ENCODE results near the gene CRADD. TPM values are rescaled to one million over a fixed set of nuclear protein-coding genes. Genes with fewer than 3 reads are reported as not detected.
"Not testable (repeated sequence)": the region's sequence is repeated elsewhere in the genome, so short reads cannot be mapped to it uniquely, and the experiment has no call there.

Gene CRADD
- total RNA-seq, 2 experiments from 2014 or later = 7.0 to 11.3 TPM

DNA sequence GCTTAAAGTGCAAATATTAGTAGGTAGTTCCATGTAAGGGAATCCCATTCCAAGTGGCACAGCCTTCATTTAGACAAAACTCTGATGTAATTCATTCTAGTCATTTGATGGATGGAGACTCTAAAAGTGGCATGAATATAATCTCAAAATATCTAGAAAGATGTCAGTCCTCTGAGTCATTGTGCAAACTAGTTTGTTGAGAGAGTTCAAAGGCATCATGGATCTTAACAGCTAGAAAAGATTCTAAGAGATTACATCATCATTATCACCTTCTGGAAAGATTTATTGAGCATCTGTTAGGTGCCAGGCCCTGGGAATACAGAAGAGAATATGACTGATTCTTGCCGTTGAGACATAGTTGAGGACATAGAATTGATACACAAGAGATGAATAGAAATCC lies 30.7 kb downstream of the CRADD start:
- no peak for TF ChIP-seq CTCF (IDR thresholded peaks at IDR 0.05)
- DNase-seq (no peak), ATAC-seq (no peak)
- Mint-ChIP-seq H3K9me3 (peaks cover 16% of the 10 kb centered on the region), H3K36me3 (ENCODE audit: low read depth) (peaks cover 17% of the 10 kb centered on the region), H3K4me1 (ENCODE audit: low read depth) (peaks cover 19% of the 10 kb centered on the region), H3K27me3 (no peaks in the 10 kb centered on the region), H3K27ac (no peak overlapping the region), H3K4me3 (no peak overlapping the region)
- intact Hi-C loops (cut with micrococcal nuclease) = loop anchor here (1.0 kb wide), 1 partner anchor 31 kb away; the partner anchor contains the start of gene CRADD
- CTCF ChIA-PET = interaction anchor here (0.7 kb wide), 1 partner anchor 9 kb away, joined by 3 read pairs; no protein-coding TSS in a partner anchor
- POLR2A ChIA-PET = no interaction called here

DNA sequence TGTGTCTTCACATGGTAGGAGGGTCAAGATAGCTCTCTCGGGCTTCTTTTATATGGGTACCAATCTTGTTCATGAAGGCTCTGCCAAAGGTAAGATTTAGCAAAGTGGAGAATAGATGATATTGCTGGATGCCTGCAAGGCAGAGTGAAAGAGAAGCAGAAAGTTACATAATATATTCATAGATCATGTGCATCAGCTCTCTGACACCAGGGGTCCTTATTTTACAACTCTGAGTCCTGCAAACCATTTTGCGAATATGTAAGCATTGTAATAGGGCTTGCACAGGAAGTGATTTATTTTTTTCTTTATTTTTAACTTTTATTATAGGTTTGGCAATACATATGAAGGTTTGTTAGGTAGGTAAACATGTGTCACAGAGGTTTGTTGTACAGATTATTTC lies 31.8 kb downstream of the CRADD start:
- Mint-ChIP-seq H3K4me3 (no peak overlapping the region), H3K27me3 (no peaks in the 10 kb centered on the region), H3K9me3 (peaks cover 16% of the 10 kb centered on the region), H3K4me1 (ENCODE audit: low read depth) (peaks cover 18% of the 10 kb centered on the region), H3K36me3 (ENCODE audit: low read depth) (peaks cover 17% of the 10 kb centered on the region), H3K27ac (no peak overlapping the region)
- no peak for DNase-seq
- no peak for ATAC-seq
- POLR2A ChIA-PET = interaction anchor here (1.2 kb wide), 1 partner anchor 8 kb away, joined by 3 read pairs; no protein-coding TSS in a partner anchor
- TF ChIP-seq CTCF (IDR thresholded peaks at IDR 0.05) = no peak
- intact Hi-C loops (cut with micrococcal nuclease) = no loop called here
- CTCF ChIA-PET = interaction anchor here (1.0 to 1.1 kb wide), 2 partner anchors 21 to 170 kb away, joined by 3 read pairs; no protein-coding TSS in a partner anchor

DNA sequence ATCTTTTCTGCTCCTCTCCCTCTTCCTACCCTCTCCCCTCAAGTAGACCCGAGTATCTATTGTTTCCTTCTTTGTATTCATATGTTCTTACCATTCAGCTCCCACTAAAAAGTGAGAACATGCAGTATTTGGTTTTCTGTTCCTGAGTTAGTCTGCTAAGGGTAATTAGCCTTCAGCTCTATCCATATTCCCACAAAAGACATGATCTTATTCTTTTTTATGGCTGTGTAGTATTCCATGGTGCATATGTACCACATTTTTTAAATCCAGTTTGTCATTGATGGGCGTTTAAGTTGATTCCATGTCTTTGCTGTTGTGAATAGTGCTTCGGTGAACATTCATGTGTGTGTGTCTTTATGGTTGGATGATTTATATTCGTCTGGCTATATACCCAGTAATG lies 32.2 kb downstream of the CRADD start:
- CTCF ChIA-PET = interaction anchor here (1.0 to 1.1 kb wide), 2 partner anchors 21 to 170 kb away, joined by 3 read pairs; no protein-coding TSS in a partner anchor
- peaks cover 15% of the 10 kb centered on the region for H3K4me1 Mint-ChIP-seq (ENCODE audit: low read depth)
- H3K4me3 Mint-ChIP-seq = no peak overlapping the region
- H3K9me3 Mint-ChIP-seq = peaks cover 16% of the 10 kb centered on the region
- H3K36me3 Mint-ChIP-seq (ENCODE audit: low read depth) = peaks cover 14% of the 10 kb centered on the region
- H3K27me3 Mint-ChIP-seq = no peaks in the 10 kb centered on the region
- ATAC-seq = no peak
- POLR2A ChIA-PET = interaction anchor here (1.2 kb wide), 1 partner anchor 9 kb away, joined by 3 read pairs; no protein-coding TSS in a partner anchor
- TF ChIP-seq CTCF (IDR thresholded peaks at IDR 0.05) = no peak
- DNase-seq = no peak
- H3K27ac Mint-ChIP-seq = no peak overlapping the region
- intact Hi-C loops (cut with micrococcal nuclease) = no loop called here

DNA sequence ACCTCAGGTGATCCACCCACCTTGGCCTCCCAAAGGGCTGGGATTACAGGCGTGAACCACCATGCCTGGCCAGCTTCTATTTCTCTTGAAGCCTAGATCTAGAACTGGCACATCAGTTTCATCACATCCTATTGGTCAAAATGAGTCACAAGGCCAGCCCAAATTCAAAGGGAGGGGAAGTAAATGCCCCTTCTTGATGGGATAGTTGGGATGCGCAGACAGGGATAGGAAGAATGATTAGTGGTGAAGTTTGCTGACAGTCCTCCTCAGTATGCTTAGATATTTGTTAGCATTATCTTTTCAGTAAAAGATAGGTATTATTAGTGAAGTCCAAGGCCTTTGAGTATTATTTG lies 33.4 kb downstream of the CRADD start:
- CTCF ChIA-PET = interaction anchor here (1.4 kb wide), 1 partner anchor 391 kb away, joined by 3 read pairs; no protein-coding TSS in a partner anchor
- H3K27me3 Mint-ChIP-seq = no peaks in the 10 kb centered on the region

DNA sequence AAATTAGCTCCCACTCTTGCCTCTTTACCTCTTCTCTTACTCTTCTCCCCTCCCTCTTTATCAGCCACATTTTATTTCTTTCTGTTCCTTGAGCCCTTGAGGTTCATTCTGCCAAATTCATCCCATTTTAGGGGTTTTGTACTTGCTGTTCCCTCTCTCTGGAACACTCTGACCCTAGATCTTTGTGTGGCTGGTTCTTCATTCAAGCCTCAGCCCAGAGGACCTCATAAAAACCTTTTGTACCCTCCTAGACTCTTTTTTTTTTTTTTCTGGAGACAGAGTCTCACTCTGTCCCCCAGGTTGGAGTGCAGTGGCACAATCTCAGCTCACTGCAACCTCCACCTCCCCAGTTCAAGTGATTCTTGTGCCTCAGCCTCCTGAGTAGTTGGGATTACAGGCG lies 34.3 kb downstream of the CRADD start:
- H3K4me1 Mint-ChIP-seq (ENCODE audit: low read depth); ATAC-seq; H3K27ac Mint-ChIP-seq; H3K4me3 Mint-ChIP-seq; DNase-seq; H3K27me3 Mint-ChIP-seq; intact Hi-C loops (cut with micrococcal nuclease): not testable (repeated sequence)
- Mint-ChIP-seq H3K9me3 (peaks cover 16% of the 10 kb centered on the region), H3K36me3 (ENCODE audit: low read depth) (peaks cover 17% of the 10 kb centered on the region)
- ChIA-PET CTCF (interaction anchor here (0.9 to 1.9 kb wide), 3 partner anchors 30 to 391 kb away, joined by 3 to 6 read pairs (median 5); no protein-coding TSS in a partner anchor), POLR2A (interaction anchor here (1.0 kb wide), 1 partner anchor 16 kb away, joined by 3 read pairs; no protein-coding TSS in a partner anchor)

More for the DNA sequence above, 33.4 kb downstream of the CRADD start:
- POLR2A ChIA-PET = no interaction called here
- TF ChIP-seq CTCF (IDR thresholded peaks at IDR 0.05) = no peak
- DNase-seq = no peak
- Mint-ChIP-seq H3K36me3 (ENCODE audit: low read depth) (peaks cover 17% of the 10 kb centered on the region), H3K27ac (no peak overlapping the region), H3K9me3 (peaks cover 16% of the 10 kb centered on the region), H3K4me3 (no peak overlapping the region), H3K4me1 (ENCODE audit: low read depth) (peaks cover 10% of the 10 kb centered on the region)
- intact Hi-C loops (cut with micrococcal nuclease) = no loop called here
- no peak for ATAC-seq
